SK-N-MC (cell line): ENCODE results near the gene MINDY3.

Experiments used
- DNase-seq: peaks from one replicate; pipeline ENCODE4 v3.0.0-alpha.2; 2011; ENCODE audit warnings: low read depth, low spot score
- H3K27ac ChIP-seq: fragments of 200-600 bp; sonication (generic); 2 replicates; pipeline ENCODE4 v1.5.1; 2016; ENCODE audit warnings: mixed run types
- H3K36me3 ChIP-seq: fragments of 200-600 bp; sonication (generic); 2 replicates; pipeline ENCODE4 v1.6.1; 2017; ENCODE audit warnings: antibody characterized with exemption, low read length, mixed read lengths; ENCODE audit not compliant: insufficient read depth
- H3K4me3 ChIP-seq: fragments of 200-600 bp; sonication (generic); 2 replicates; pipeline ENCODE4 v1.5.1; 2016
- H3K9ac ChIP-seq: fragments of 200-600 bp; sonication (generic); 2 replicates; pipeline ENCODE4 v1.8.0; 2017; ENCODE audit warnings: mixed run types, mixed read lengths; ENCODE audit not compliant: insufficient read length
- H3K9me3 ChIP-seq: fragments of 200-600 bp; sonication (generic); 2 replicates; pipeline ENCODE4 v1.6.1; 2017; ENCODE audit warnings: low read depth, mild to moderate bottlenecking, antibody characterized with exemption, low read length, moderate library complexity, mixed read lengths
- EZH2 ChIP-seq: fragments of 200-600 bp; sonication (generic); IDR thresholded peaks from one replicate; pipeline ENCODE4 v1.6.1; 2017; ENCODE audit warnings: antibody characterized with exemption
- FOXP2 ChIP-seq: optimal IDR thresholded peaks from 2 replicates; pipeline ENCODE3; 2011; ENCODE audit warnings: mild to moderate bottlenecking, moderate library complexity; ENCODE audit not compliant: insufficient read depth; ENCODE audit errors: extremely low read length, control extremely low read depth
- POLR2AphosphoS5 ChIP-seq: IDR thresholded peaks from 2 replicates; pipeline ENCODE4 v1.6.1; 2012; ENCODE audit warnings: mild to moderate bottlenecking, low read depth, low read length, borderline replicate concordance

MINDY3 gene

GRCh38 chr10:15805395-15806058 is 54.8 kb downstream of the MINDY3 start:
- Histone ChIP-seq H3K9me3 (no peaks in the 10 kb centered on the region), H3K4me3 (no peak overlapping the region), H3K27ac (no peak overlapping the region), H3K9ac (no peak overlapping the region), H3K36me3 (no peaks in the 10 kb centered on the region)
- TF ChIP-seq POLR2AphosphoS5 (no peak), FOXP2 (no peak), EZH2 (no peak)
- no peak for DNase-seq

GRCh38 chr10:15804109-15804508 is 56.2 kb downstream of the MINDY3 start:
- no peaks in the 10 kb centered on the region for H3K9me3 ChIP-seq
- no peak overlapping the region for H3K4me3 ChIP-seq
- no peak overlapping the region for H3K27ac ChIP-seq
- no peaks in the 10 kb centered on the region for H3K36me3 ChIP-seq
- no peak for DNase-seq
- no peak for TF ChIP-seq EZH2
- no peak for TF ChIP-seq POLR2AphosphoS5
- TF ChIP-seq FOXP2 = no peak
- no peak overlapping the region for H3K9ac ChIP-seq

- Histone ChIP-seq H3K9ac (no peak overlapping the region), H3K9me3 (no peaks in the 10 kb centered on the region), H3K27ac (no peak overlapping the region), H3K4me3 (no peak overlapping the region), H3K36me3 (no peaks in the 10 kb centered on the region)
- no peak for DNase-seq
- TF ChIP-seq POLR2AphosphoS5 (no peak), FOXP2 (no peak), EZH2 (no peak)
Observed at GRCh38 chr10:15802375-15802949, 57.8 kb downstream of the MINDY3 start.

- H3K36me3 ChIP-seq = no peaks in the 10 kb centered on the region
- no peak for DNase-seq
- no peak overlapping the region for H3K27ac ChIP-seq
- no peak overlapping the region for H3K4me3 ChIP-seq
- H3K9me3 ChIP-seq = no peaks in the 10 kb centered on the region
- no peak overlapping the region for H3K9ac ChIP-seq
- TF ChIP-seq POLR2AphosphoS5 (no peak), FOXP2 (no peak), EZH2 (no peak)
Observed at GRCh38 chr10:15801641-15802040, 58.7 kb downstream of the MINDY3 start.

- Histone ChIP-seq H3K36me3 (no peaks in the 10 kb centered on the region), H3K4me3 (no peak overlapping the region), H3K9me3 (no peaks in the 10 kb centered on the region), H3K9ac (no peak overlapping the region), H3K27ac (no peak overlapping the region)
- TF ChIP-seq EZH2 (no peak), POLR2AphosphoS5 (no peak), FOXP2 (no peak)
- DNase-seq = no peak
Observed at GRCh38 chr10:15801147-15801546, 59.2 kb downstream of the MINDY3 start.

GRCh38 chr10:15797346-15797745 is 63.0 kb downstream of the MINDY3 start:
- Histone ChIP-seq H3K9ac (no peak overlapping the region), H3K27ac (no peak overlapping the region), H3K9me3 (no peaks in the 10 kb centered on the region), H3K36me3 (no peaks in the 10 kb centered on the region), H3K4me3 (no peak overlapping the region)
- TF ChIP-seq FOXP2 = no peak
- no peak for TF ChIP-seq EZH2
- TF ChIP-seq POLR2AphosphoS5 = no peak
- DNase-seq = no peak

GRCh38 chr10:15796762-15797161 is 63.5 kb downstream of the MINDY3 start:
- no peak for DNase-seq
- Histone ChIP-seq H3K27ac (no peak overlapping the region), H3K9me3 (no peaks in the 10 kb centered on the region), H3K36me3 (no peaks in the 10 kb centered on the region), H3K9ac (no peak overlapping the region), H3K4me3 (no peak overlapping the region)
- TF ChIP-seq POLR2AphosphoS5 = no peak
- no peak for TF ChIP-seq FOXP2
- TF ChIP-seq EZH2 = no peak

GRCh38 chr10:15796098-15796759 is 64.1 kb downstream of the MINDY3 start:
- H3K27ac ChIP-seq = no peak overlapping the region
- H3K36me3 ChIP-seq = no peaks in the 10 kb centered on the region
- H3K9ac ChIP-seq = no peak overlapping the region
- H3K4me3 ChIP-seq = no peak overlapping the region
- TF ChIP-seq FOXP2 = no peak
- TF ChIP-seq POLR2AphosphoS5 = no peak
- TF ChIP-seq EZH2 = no peak
- no peaks in the 10 kb centered on the region for H3K9me3 ChIP-seq
- DNase-seq = no peak
